K562 (cell line): Measurements from ENCODE around the gene RACK1. TPM values are rescaled to one million over a fixed set of nuclear protein-coding genes. Genes with fewer than 3 reads are reported as not detected.

Experiments
- ATF1 ChIP-seq, 2 experiments: fragments of 450-650 bp in 1 of 2; IDR thresholded peaks; 2 replicates each; pipeline ENCODE4 v1.6.1; 2016; ENCODE audit warnings: missing compliant biosample characterization in 1 of 2, missing genetic modification characterization in 1 of 2
- CBFB ChIP-seq: sonication (generic); formaldehyde crosslinking; IDR thresholded peaks from 2 replicates; pipeline ENCODE4 v1.4.0; 2020; ENCODE audit warnings: mild to moderate bottlenecking, missing genetic modification reagents
- ELF4 ChIP-seq: fragments of 450-650 bp; formaldehyde crosslinking; IDR thresholded peaks from 2 replicates; pipeline ENCODE4 v1.4.0; 2022; ENCODE audit warnings: missing genetic modification characterization
- FOS ChIP-seq: IDR thresholded peaks from 3 replicates; pipeline ENCODE4 v1.6.1; 2011; ENCODE audit not compliant: insufficient read length; ENCODE audit errors: extremely low read depth
- GTF2E2 ChIP-seq: fragments of 200-800 bp; sonication (Bioruptor generic); IDR thresholded peaks from 2 replicates; pipeline ENCODE4 v1.6.1; 2016; ENCODE audit warnings: missing genetic modification characterization, missing compliant biosample characterization
- NFE2 ChIP-seq: IDR thresholded peaks from 2 replicates; pipeline ENCODE4 v1.6.1; 2014; ENCODE audit warnings: antibody characterized with exemption, low read depth
- PML ChIP-seq: IDR thresholded peaks from 2 replicates; pipeline ENCODE4 v1.6.1; 2012; ENCODE audit warnings: low read length, inconsistent platforms
- RCOR1 ChIP-seq, 2 experiments: IDR thresholded peaks; 2 replicates each; pipeline ENCODE4 v1.6.1; 2012; ENCODE audit warnings: low read depth in 2 of 2, low read length in 2 of 2, borderline replicate concordance in 1 of 2, improper control_type of control experiment in 1 of 2
- RFX5 ChIP-seq: IDR thresholded peaks from 2 replicates; pipeline ENCODE4 v1.6.1; 2011; ENCODE audit warnings: low read depth, mild to moderate bottlenecking, improper control_type of control experiment, low read length
- SREBF1 ChIP-seq: fragments of 150-350 bp; IDR thresholded peaks from 2 replicates; pipeline ENCODE4 v1.6.1; 2014; ENCODE audit warnings: antibody characterized with exemption, low read depth, low read length, borderline replicate concordance
- SUPT5H ChIP-seq: fragments of 450-650 bp; IDR thresholded peaks from 2 replicates; pipeline ENCODE4 v1.6.1; 2016
- TFAM ChIP-seq: fragments of 250-450 bp; sonication (Bioruptor Pico); conservative IDR thresholded peaks from 2 replicates; pipeline ENCODE4 v1.5.0; 2021; ENCODE audit warnings: mild to moderate bottlenecking, moderate library complexity
- polyA plus RNA-seq, 8 experiments: library from polyadenylated mRNA; depleted of rRNA in 4 of 8; stranded (reverse) in 5 of 8; unstranded in 3 of 8; fragments of >200 nt; fragmentation: Nextera tagmentation in 2 of 8; fragmentation: Illumina TruSeq in 1 of 8; extraction: Ambion mirVana in 2 of 8; extraction: Trizol in 1 of 8; gene quantifications; 2 replicates each; pipeline versions ENCODE4 v1.2.1 to v1.2.3, GENCODE V29; 2011 to 2014; ENCODE audit warnings: inconsistent platforms in 1 of 8, missing spikeins in 1 of 8
- total RNA-seq, 7 experiments: library from RNA; depleted of rRNA in 6 of 7; stranded (reverse); fragments of >200 nt in 6 of 7; fragmentation: Illumina TruSeq in 2 of 7; extraction: Trizol in 2 of 7; gene quantifications; 2 replicates each; pipeline versions ENCODE4 v1.2.1 to v1.2.3, GENCODE V29; 2011 to 2021; ENCODE audit warnings: low replicate concordance in 1 of 7
- TF ChIP-seq, protein P1 (sequence below): sonication (generic); formaldehyde crosslinking; IDR thresholded peaks from 2 replicates; pipeline ENCODE4 v1.8.1; 2023; ENCODE audit warnings: missing genetic modification reagents, mild to moderate bottlenecking, borderline replicate concordance
- TF ChIP-seq, protein P2 (sequence below): fragments of 250-450 bp; sonication (Bioruptor Pico); IDR thresholded peaks from 2 replicates; pipeline ENCODE4 v1.5.0; 2020; ENCODE audit warnings: mild to moderate bottlenecking, borderline replicate concordance
- TF ChIP-seq, protein P3 (sequence below), 2 experiments: IDR thresholded peaks; 2 replicates each; pipeline ENCODE4 v1.6.1; 2012; ENCODE audit warnings: improper control_type of control experiment in 2 of 2, low read depth in 2 of 2, low read length in 2 of 2, borderline replicate concordance in 1 of 2

Gene RACK1
- total and polyA plus RNA-seq, 9 of the 15 experiments (the other 6 are each of a cell fraction or from before 2014, with no cell fraction given), result 2,303 to 5,311 (median 3,833) TPM

GRCh38 chr5:181281077-181281983, 37.6 kb upstream of the RACK1 start (continued):
- TF ChIP-seq, protein P1, sequence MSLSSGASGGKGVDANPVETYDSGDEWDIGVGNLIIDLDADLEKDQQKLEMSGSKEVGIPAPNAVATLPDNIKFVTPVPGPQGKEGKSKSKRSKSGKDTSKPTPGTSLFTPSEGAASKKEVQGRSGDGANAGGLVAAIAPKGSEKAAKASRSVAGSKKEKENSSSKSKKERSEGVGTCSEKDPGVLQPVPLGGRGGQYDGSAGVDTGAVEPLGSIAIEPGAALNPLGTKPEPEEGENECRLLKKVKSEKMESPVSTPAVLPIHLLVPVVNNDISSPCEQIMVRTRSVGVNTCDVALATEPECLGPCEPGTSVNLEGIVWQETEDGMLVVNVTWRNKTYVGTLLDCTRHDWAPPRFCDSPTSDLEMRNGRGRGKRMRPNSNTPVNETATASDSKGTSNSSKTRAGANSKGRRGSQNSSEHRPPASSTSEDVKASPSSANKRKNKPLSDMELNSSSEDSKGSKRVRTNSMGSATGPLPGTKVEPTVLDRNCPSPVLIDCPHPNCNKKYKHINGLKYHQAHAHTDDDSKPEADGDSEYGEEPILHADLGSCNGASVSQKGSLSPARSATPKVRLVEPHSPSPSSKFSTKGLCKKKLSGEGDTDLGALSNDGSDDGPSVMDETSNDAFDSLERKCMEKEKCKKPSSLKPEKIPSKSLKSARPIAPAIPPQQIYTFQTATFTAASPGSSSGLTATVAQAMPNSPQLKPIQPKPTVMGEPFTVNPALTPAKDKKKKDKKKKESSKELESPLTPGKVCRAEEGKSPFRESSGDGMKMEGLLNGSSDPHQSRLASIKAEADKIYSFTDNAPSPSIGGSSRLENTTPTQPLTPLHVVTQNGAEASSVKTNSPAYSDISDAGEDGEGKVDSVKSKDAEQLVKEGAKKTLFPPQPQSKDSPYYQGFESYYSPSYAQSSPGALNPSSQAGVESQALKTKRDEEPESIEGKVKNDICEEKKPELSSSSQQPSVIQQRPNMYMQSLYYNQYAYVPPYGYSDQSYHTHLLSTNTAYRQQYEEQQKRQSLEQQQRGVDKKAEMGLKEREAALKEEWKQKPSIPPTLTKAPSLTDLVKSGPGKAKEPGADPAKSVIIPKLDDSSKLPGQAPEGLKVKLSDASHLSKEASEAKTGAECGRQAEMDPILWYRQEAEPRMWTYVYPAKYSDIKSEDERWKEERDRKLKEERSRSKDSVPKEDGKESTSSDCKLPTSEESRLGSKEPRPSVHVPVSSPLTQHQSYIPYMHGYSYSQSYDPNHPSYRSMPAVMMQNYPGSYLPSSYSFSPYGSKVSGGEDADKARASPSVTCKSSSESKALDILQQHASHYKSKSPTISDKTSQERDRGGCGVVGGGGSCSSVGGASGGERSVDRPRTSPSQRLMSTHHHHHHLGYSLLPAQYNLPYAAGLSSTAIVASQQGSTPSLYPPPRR (CRISPR knock-in tag), result 0 out of 2 replicates have a peak, but pooled peaks have one; percentile 51
- TF ChIP-seq, protein P2, sequence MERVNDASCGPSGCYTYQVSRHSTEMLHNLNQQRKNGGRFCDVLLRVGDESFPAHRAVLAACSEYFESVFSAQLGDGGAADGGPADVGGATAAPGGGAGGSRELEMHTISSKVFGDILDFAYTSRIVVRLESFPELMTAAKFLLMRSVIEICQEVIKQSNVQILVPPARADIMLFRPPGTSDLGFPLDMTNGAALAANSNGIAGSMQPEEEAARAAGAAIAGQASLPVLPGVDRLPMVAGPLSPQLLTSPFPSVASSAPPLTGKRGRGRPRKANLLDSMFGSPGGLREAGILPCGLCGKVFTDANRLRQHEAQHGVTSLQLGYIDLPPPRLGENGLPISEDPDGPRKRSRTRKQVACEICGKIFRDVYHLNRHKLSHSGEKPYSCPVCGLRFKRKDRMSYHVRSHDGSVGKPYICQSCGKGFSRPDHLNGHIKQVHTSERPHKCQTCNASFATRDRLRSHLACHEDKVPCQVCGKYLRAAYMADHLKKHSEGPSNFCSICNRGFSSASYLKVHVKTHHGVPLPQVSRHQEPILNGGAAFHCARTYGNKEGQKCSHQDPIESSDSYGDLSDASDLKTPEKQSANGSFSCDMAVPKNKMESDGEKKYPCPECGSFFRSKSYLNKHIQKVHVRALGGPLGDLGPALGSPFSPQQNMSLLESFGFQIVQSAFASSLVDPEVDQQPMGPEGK (CRISPR knock-in tag), result no peak
- TF ChIP-seq CBFB (0 out of 2 replicates have a peak, but pooled peaks have one; percentile 24), ATF1 (CRISPR knock-in tag; IDR thresholded peaks at IDR 0.05) (no peak), ATF1 (tag; IDR thresholded peaks at IDR 0.05) (peak; percentile 19; the same call in 1 of the 2 replicates), RCOR1 (IDR thresholded peaks at IDR 0.05; ENCODE audit: borderline replicate concordance in 1 of 2, low read depth in 2 of 2, low read length in 2 of 2) (peak in 1 of 2 experiments; percentile 5; a peak in 2 of 4 replicates), SUPT5H (peak; percentile 97), RFX5 (0 out of 2 replicates have a peak, but pooled peaks have one; percentile 50), NFE2 (no peak), GTF2E2 (tag) (0 out of 2 replicates have a peak, but pooled peaks have one; percentile 37), SREBF1 (no peak), FOS (peak; percentile 81), TFAM (CRISPR knock-in tag) (no peak), PML (peak; percentile 91), ELF4 (peak; percentile 7; the same call in 1 of the 2 replicates)
- TF ChIP-seq, protein P3, sequence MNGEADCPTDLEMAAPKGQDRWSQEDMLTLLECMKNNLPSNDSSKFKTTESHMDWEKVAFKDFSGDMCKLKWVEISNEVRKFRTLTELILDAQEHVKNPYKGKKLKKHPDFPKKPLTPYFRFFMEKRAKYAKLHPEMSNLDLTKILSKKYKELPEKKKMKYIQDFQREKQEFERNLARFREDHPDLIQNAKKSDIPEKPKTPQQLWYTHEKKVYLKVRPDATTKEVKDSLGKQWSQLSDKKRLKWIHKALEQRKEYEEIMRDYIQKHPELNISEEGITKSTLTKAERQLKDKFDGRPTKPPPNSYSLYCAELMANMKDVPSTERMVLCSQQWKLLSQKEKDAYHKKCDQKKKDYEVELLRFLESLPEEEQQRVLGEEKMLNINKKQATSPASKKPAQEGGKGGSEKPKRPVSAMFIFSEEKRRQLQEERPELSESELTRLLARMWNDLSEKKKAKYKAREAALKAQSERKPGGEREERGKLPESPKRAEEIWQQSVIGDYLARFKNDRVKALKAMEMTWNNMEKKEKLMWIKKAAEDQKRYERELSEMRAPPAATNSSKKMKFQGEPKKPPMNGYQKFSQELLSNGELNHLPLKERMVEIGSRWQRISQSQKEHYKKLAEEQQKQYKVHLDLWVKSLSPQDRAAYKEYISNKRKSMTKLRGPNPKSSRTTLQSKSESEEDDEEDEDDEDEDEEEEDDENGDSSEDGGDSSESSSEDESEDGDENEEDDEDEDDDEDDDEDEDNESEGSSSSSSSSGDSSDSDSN (IDR thresholded peaks at IDR 0.05; ENCODE audit: borderline replicate concordance in 1 of 2, low read depth in 2 of 2, low read length in 2 of 2), result peak in 1 of 2 experiments; percentile 78; a peak in 1 of 4 replicates
